Endothelial cell (in vitro differentiated cells): ENCODE data around the gene GTPBP3. TPM values are rescaled to one million over a fixed set of nuclear protein-coding genes. Genes with fewer than 3 reads are reported as not detected.

Experiments used
- DNase-seq: peaks from one replicate; pipeline ENCODE4 v3.0.0; 2021; ENCODE audit warnings: low spot score
- H3K27ac Mint-ChIP-seq: one replicate; pipeline ENCODE4 v1.8.0; 2021; ENCODE audit warnings: mixed read lengths, inconsistent platforms; ENCODE audit not compliant: unreplicated experiment
- H3K27me3 Mint-ChIP-seq: one replicate; pipeline ENCODE4 v1.8.0; 2021; ENCODE audit warnings: mild to moderate bottlenecking, moderate library complexity, mixed read lengths, inconsistent platforms; ENCODE audit not compliant: unreplicated experiment
- H3K36me3 Mint-ChIP-seq: one replicate; pipeline ENCODE4 v1.8.0; 2021; ENCODE audit warnings: mild to moderate bottlenecking, low read depth, mixed read lengths, inconsistent platforms; ENCODE audit not compliant: unreplicated experiment
- H3K4me1 Mint-ChIP-seq: one replicate; pipeline ENCODE4 v1.8.0; 2021; ENCODE audit warnings: mild to moderate bottlenecking, mixed read lengths, inconsistent platforms; ENCODE audit not compliant: unreplicated experiment
- H3K4me3 Mint-ChIP-seq: one replicate; pipeline ENCODE4 v1.8.0; 2021; ENCODE audit warnings: mild to moderate bottlenecking, mixed read lengths, inconsistent platforms; ENCODE audit not compliant: unreplicated experiment
- H3K9me3 Mint-ChIP-seq: one replicate; pipeline ENCODE4 v1.8.0; 2021; ENCODE audit warnings: mixed read lengths, inconsistent platforms; ENCODE audit not compliant: unreplicated experiment
- total RNA-seq: library from RNA; stranded (reverse); fragmentation: NEBNext Ultra II Directional; extraction: Animal tissue kit (Norgen Biotek cat#: 25700); gene quantifications from one replicate; pipeline ENCODE4 v1.2.1, GENCODE V29; 2021; ENCODE audit not compliant: unreplicated experiment
- TF ChIP-seq, protein P1 (sequence below): fragments of 200-600 bp; sonication (generic); IDR thresholded peaks from one replicate; pipeline ENCODE4 v1.5.0; 2021; ENCODE audit warnings: antibody characterized with exemption; ENCODE audit not compliant: unreplicated experiment

The GTPBP3 gene
- total RNA-seq, 1 donor from 2014 or later, result 27.3 TPM

DNA sequence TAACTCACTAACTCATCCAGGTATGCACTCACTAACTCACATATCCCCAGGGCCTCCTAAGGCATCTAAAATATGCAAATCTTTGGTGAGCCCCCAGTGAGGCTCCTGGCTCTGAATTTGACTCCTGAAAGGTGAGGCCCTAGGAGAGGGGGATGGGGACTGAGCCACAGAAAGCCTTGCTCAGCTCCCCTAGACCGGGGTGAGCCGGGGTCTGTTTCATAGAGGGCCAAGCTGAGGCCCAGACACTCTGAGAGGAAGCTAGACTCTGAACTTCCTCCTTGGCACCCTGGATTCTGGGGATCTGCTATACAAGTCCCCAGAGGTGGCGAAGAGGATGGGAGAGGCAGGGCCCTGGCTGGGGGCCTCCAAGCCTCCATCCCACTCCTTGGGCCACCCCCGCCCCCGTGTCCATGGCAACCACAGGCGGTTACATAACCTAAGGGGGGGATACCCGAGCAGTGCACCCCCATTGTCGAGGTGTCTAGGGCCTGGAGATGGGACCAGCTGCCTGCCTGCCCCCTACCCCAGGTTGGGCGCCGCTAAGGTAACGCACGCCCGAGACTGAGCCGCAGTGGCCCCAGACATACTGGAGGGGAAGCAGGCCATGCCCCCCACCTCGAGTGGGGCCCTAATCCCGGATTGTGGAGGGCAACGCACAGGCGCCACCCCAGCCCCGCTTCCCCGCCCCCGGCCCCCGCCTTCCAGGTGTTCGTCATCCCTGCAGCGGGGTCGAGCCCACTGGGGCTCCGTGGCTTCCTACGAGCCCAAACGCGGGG lies 34.8 kb upstream of the GTPBP3 start:
- no peak for DNase-seq
- H3K9me3 Mint-ChIP-seq, result no peaks in the 10 kb centered on the region
- peak overlapping the region; percentile 74 for H3K4me3 Mint-ChIP-seq
- TF ChIP-seq, protein P1, sequence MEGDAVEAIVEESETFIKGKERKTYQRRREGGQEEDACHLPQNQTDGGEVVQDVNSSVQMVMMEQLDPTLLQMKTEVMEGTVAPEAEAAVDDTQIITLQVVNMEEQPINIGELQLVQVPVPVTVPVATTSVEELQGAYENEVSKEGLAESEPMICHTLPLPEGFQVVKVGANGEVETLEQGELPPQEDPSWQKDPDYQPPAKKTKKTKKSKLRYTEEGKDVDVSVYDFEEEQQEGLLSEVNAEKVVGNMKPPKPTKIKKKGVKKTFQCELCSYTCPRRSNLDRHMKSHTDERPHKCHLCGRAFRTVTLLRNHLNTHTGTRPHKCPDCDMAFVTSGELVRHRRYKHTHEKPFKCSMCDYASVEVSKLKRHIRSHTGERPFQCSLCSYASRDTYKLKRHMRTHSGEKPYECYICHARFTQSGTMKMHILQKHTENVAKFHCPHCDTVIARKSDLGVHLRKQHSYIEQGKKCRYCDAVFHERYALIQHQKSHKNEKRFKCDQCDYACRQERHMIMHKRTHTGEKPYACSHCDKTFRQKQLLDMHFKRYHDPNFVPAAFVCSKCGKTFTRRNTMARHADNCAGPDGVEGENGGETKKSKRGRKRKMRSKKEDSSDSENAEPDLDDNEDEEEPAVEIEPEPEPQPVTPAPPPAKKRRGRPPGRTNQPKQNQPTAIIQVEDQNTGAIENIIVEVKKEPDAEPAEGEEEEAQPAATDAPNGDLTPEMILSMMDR, result no peak
- no peak overlapping the region for H3K27ac Mint-ChIP-seq
- peaks cover 12% of the 10 kb centered on the region for H3K4me1 Mint-ChIP-seq
- peaks cover 6% of the 10 kb centered on the region for H3K36me3 Mint-ChIP-seq
- peaks cover 3% of the 10 kb centered on the region for H3K27me3 Mint-ChIP-seq

DNA sequence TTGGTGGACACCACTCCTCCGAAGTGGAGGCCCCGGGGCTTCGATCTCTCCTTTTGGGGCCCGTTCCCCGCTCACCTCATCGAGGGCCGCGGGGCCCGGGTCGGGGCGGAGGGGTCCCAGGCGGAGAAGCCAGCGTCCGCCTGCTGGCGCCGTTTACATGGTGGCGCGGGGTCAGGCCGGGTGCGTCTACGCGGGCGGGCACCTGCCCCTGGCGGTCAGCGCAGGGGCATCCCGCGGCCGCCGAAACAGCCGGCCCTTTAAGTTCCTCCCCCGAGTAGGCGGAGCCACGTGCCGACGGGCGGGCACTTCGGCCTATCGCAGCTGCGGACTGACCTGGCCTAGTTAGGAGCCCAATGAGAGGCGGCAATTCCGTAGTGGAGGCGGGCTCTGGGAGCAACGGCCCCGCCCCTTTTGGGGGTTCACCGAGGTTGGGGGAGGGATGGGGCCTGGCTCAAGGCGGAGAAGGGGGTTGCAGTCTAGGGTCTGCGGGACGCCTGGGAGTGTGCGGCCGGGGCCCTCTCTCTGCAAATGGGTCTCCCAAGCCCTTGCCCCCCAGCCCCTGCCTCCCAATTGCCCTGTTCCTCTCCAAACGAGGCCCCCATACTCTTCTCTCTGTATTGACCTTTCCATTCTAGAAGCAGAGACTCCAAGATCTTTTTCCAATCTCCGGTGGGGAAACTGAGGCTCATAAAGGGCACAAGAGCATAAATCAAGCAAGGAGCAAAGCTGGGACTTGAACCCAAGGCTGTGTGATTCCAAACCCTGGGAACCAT lies 34.0 kb upstream of the GTPBP3 start, which contains the start of gene ABHD8:
Gene ABHD8, minus strand, starts transcription at position 259 of the 773 bp plus-strand sequence. CDS start 1,809 bp downstream, outside the sequence.
- peak within 1 kb of the TSS; percentile 79 for H3K4me3 Mint-ChIP-seq
- peak; percentile 98 for DNase-seq
- no peak within 1 kb of the TSS for H3K27ac Mint-ChIP-seq
- no peaks in the 10 kb centered on the region for H3K9me3 Mint-ChIP-seq
- peaks cover 3% of the 10 kb centered on the region for H3K27me3 Mint-ChIP-seq
- TF ChIP-seq, protein P1, result peak; percentile 74
- peaks cover 6% of the 10 kb centered on the region for H3K36me3 Mint-ChIP-seq
- H3K4me1 Mint-ChIP-seq, result peaks cover 17% of the 10 kb centered on the region

DNA sequence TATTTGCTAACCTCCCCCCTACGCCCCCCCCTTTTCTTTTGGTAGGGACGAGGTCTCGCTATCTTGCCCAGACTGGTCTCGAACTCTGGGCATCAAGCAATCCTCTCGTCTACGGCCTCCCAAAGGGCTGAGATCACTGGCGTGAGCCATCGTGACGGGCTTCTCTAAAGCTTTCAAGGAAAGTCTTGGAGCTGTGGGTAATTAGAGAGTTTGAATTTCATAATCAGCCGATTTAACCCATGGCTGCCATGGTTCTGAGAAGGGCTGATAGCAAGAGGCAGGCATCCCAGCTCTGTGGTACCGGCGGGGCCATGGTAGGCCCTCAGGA lies 33.4 kb upstream of the GTPBP3 start:
- Mint-ChIP-seq H3K9me3 (no peaks in the 10 kb centered on the region), H3K36me3 (peaks cover 6% of the 10 kb centered on the region), H3K27me3 (peaks cover 3% of the 10 kb centered on the region), H3K4me3 (peak overlapping the region; percentile 79), H3K27ac (no peak overlapping the region), H3K4me1 (peaks cover 17% of the 10 kb centered on the region)
- DNase-seq, result no peak
- TF ChIP-seq, protein P1, result no peak

DNA sequence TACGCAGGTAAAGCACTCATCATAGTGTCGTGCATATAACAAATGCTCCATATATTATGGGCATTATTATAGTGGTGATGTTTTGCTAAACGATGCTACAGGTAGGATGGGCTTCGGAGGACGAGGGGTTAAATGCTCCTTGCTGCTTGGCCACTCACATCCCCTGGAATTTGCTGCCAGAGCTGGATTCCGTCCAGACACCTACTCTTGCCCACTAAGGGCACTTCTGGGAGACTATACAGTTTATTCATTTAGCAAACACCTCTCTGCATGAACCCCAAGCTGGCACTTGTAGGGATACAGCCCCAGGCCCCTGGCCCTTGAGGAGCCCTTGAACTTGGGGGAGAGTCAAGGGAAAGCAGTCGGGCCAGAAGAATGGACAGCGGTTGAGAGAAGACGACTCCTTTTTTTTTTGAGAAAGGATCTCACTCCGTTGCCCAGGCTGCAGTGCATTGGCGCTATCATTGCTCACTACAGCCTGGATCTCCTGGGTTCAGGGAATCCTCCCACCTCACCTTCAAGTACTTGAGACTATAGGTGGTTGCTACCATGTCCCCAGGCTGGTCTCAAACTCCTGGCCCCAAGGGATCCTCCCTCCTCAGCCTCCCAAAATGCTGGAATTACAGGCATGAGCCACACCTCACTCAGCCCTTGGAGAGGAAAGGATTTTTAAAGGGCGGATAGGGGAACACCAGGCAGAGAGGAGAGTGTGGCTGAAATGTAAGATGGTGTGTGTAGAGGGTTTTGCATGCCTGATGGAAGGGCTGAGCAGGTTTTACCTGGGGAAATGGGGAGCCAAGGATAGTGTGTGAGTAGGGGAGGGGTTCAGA lies 32.8 kb upstream of the GTPBP3 start:
- peaks cover 3% of the 10 kb centered on the region for H3K27me3 Mint-ChIP-seq
- no peak for DNase-seq
- TF ChIP-seq, protein P1, result no peak
- peaks cover 6% of the 10 kb centered on the region for H3K36me3 Mint-ChIP-seq
- H3K27ac Mint-ChIP-seq, result peak overlapping the region; percentile 91
- H3K4me1 Mint-ChIP-seq, result peaks cover 17% of the 10 kb centered on the region
- no peaks in the 10 kb centered on the region for H3K9me3 Mint-ChIP-seq
- peak overlapping the region; percentile 80 for H3K4me3 Mint-ChIP-seq
